ENCODE data around the gene TSHZ1.

The TSHZ1 gene

GRCh38 chr18:75222407-75222806 is 11.8 kb downstream of the TSHZ1 start:
- no peak for DNase-seq

GRCh38 chr18:75223687-75224347 is 13.2 kb downstream of the TSHZ1 start:
- peak; percentile 42 for DNase-seq

GRCh38 chr18:75226286-75226955 is 15.8 kb downstream of the TSHZ1 start:
- no peak for DNase-seq

GRCh38 chr18:75226956-75227316 is 16.3 kb downstream of the TSHZ1 start:
- no peak for DNase-seq

- no peak for DNase-seq
Observed at GRCh38 chr18:75227535-75228296, 17.1 kb downstream of the TSHZ1 start.

GRCh38 chr18:75228967-75229366 is 18.4 kb downstream of the TSHZ1 start:
- DNase-seq, result no peak

- no peak for DNase-seq
Observed at GRCh38 chr18:75229437-75229836, 18.8 kb downstream of the TSHZ1 start.

- no peak for DNase-seq
Observed at GRCh38 chr18:75230163-75231052, 19.8 kb downstream of the TSHZ1 start.

- DNase-seq, result no peak
Observed at GRCh38 chr18:75231053-75231406, 20.4 kb downstream of the TSHZ1 start.

GRCh38 chr18:75234901-75235300 is 24.3 kb downstream of the TSHZ1 start:
- DNase-seq, result no peak

- DNase-seq, result no peak
Observed at GRCh38 chr18:75235896-75236295, 25.3 kb downstream of the TSHZ1 start.

- no peak for DNase-seq
Observed at GRCh38 chr18:75238100-75238499, 27.5 kb downstream of the TSHZ1 start.

GRCh38 chr18:75238786-75239185 is 28.2 kb downstream of the TSHZ1 start:
- no peak for DNase-seq

- no peak for DNase-seq
Observed at GRCh38 chr18:75240433-75240832, 29.8 kb downstream of the TSHZ1 start.

GRCh38 chr18:75241705-75242104 is 31.1 kb downstream of the TSHZ1 start:
- no peak for DNase-seq

GRCh38 chr18:75244351-75245313 is 34.0 kb downstream of the TSHZ1 start:
- no peak for DNase-seq

GRCh38 chr18:75246721-75247610 is 36.4 kb downstream of the TSHZ1 start:
- peak; percentile 49 for DNase-seq

- DNase-seq, result peak; percentile 43
Observed at GRCh38 chr18:75247611-75248421, 37.2 kb downstream of the TSHZ1 start.

- no peak for DNase-seq
Observed at GRCh38 chr18:75248426-75249174, 38.0 kb downstream of the TSHZ1 start.

Data from fibroblast of upper back skin (primary cell).